ENCODE measurements around the gene NEAT1. TPM values are rescaled to one million over a fixed set of nuclear protein-coding genes. Genes with fewer than 3 reads are reported as not detected.

NEAT1 gene
- polyA plus RNA-seq, 1 experiment, result 72.3 TPM

GRCh38 chr11:65452806-65453490 lies 30.4 kb downstream of the NEAT1 start:
- DNase-seq (ENCODE audit: low read depth, low spot score), result no peak
- no peak overlapping the region for H3K4me3 ChIP-seq (ENCODE audit: low read depth, low read length)
- ChIA-PET CTCF (no interaction called here), POLR2A (interaction anchor here (0.5 to 2.7 kb wide), 11 partner anchors 13 to 57 kb away, joined by 3 to 12 read pairs (median 6); partner anchors contain the start of gene MALAT1)
- H3K9me3 ChIP-seq (ENCODE audit: control insufficient read depth, insufficient read depth, low read length), result peaks cover 4% of the 10 kb centered on the region; the same call in 1 of the 2 replicates
- TF ChIP-seq CTCF (IDR thresholded peaks at IDR 0.05; ENCODE audit: low read depth, low read length), result no peak
- peak overlapping the region; percentile 57 for H3K27ac ChIP-seq (ENCODE audit: low read depth, low read length)
- no peaks in the 10 kb centered on the region for H3K27me3 ChIP-seq (ENCODE audit: control insufficient read depth, insufficient read depth, low read length)

GRCh38 chr11:65454311-65454695 lies 31.7 kb downstream of the NEAT1 start:
- Histone ChIP-seq H3K27ac (ENCODE audit: low read depth, low read length) (peak overlapping the region; percentile 82), H3K9me3 (ENCODE audit: control insufficient read depth, insufficient read depth, low read length) (peaks cover 4% of the 10 kb centered on the region; the same call in 1 of the 2 replicates), H3K27me3 (ENCODE audit: control insufficient read depth, insufficient read depth, low read length) (no peaks in the 10 kb centered on the region), H3K4me3 (ENCODE audit: low read depth, low read length) (peak overlapping the region; percentile 67)
- CTCF ChIA-PET, result no interaction called here
- DNase-seq (ENCODE audit: low read depth, low spot score), result no peak
- POLR2A ChIA-PET, result interaction anchor here (0.5 to 2.7 kb wide), 5 partner anchors 33 to 56 kb away, joined by 3 to 18 read pairs (median 8); partner anchors contain the start of gene MALAT1
- TF ChIP-seq CTCF (IDR thresholded peaks at IDR 0.05; ENCODE audit: low read depth, low read length), result no peak

- POLR2A ChIA-PET, result interaction anchor here (0.5 to 2.7 kb wide), 10 partner anchors 17 to 82 kb away, joined by 3 to 18 read pairs (median 6); partner anchors contain the start of genes MALAT1 and NEAT1
- CTCF ChIA-PET, result no interaction called here
- H3K27me3 ChIP-seq (ENCODE audit: control insufficient read depth, insufficient read depth, low read length), result no peaks in the 10 kb centered on the region
- DNase-seq (ENCODE audit: low read depth, low spot score), result no peak
- peaks cover 4% of the 10 kb centered on the region; the same call in 1 of the 2 replicates for H3K9me3 ChIP-seq (ENCODE audit: control insufficient read depth, insufficient read depth, low read length)
- H3K27ac ChIP-seq (ENCODE audit: low read depth, low read length), result peak overlapping the region; percentile 82
- H3K4me3 ChIP-seq (ENCODE audit: low read depth, low read length), result peak overlapping the region; percentile 67
- TF ChIP-seq CTCF (IDR thresholded peaks at IDR 0.05; ENCODE audit: low read depth, low read length), result no peak
Measured at GRCh38 chr11:65454696-65455456, 32.3 kb downstream of the NEAT1 start.

- no peak for TF ChIP-seq CTCF (IDR thresholded peaks at IDR 0.05; ENCODE audit: low read depth, low read length)
- Histone ChIP-seq H3K27me3 (ENCODE audit: control insufficient read depth, insufficient read depth, low read length) (no peaks in the 10 kb centered on the region), H3K9me3 (ENCODE audit: control insufficient read depth, insufficient read depth, low read length) (no peaks in the 10 kb centered on the region), H3K27ac (ENCODE audit: low read depth, low read length) (no peak overlapping the region), H3K4me3 (ENCODE audit: low read depth, low read length) (no peak overlapping the region)
- POLR2A ChIA-PET, result interaction anchor here (0.7 to 1.0 kb wide), 2 partner anchors 36 to 45 kb away, joined by 3 to 5 read pairs; no protein-coding TSS in a partner anchor
- CTCF ChIA-PET, result no interaction called here
- no peak for DNase-seq (ENCODE audit: low read depth, low spot score)
Measured at GRCh38 chr11:65456418-65456817, 33.8 kb downstream of the NEAT1 start.
